ENCODE results near the gene LELP1. TPM values are rescaled to one million over a fixed set of nuclear protein-coding genes. Genes with fewer than 3 reads are reported as not detected.

LELP1 gene
- total RNA-seq, 5 donors from 2014 or later (not counting 1 experiment from before 2014, with no cell fraction given): not detected

DNA sequence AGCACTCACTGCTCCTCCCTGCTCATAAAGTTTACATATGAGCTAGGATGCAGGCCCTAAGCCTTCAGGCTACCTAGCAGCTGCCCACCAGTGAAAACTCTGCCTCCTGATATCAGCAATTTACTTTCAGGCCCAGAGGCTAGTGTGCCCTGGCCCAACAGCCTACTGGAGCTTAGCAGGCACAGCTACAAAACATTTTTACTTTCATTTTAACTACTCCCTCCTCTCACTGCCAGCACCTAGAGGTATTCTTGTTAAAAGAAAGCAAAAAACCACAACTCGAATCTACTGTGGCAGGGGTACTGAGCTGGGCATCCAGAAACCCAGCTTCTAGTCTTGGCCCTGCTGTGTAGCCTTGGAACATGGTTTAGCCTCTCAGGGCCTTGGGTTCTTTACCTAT is 50.5 kb downstream of the LELP1 start:
- WGBS (ENCODE audit: insufficient coverage): no CpG with 5 or more reads among the region's 1 CpG
- Mint-ChIP-seq H3K9me3 (no peaks in the 10 kb centered on the region), H3K27ac (no peak overlapping the region), H3K4me3 (peak overlapping the region in 1 of 3 donors; percentile 15), H3K4me1 (peaks cover 0 to 7% (median 4%) of the 10 kb centered on the region in 3 donors), H3K36me3 (no peaks in the 10 kb centered on the region), H3K27me3 (peaks cover 16 to 21% of the 10 kb centered on the region in 2 donors)
- Histone ChIP-seq H3K4me3 (ENCODE audit: control insufficient read depth in 1 of 2, extremely low read depth in 1 of 2, low read length in 1 of 2) (no peak overlapping the region), H3K27ac (ENCODE audit: low read length) (no peak overlapping the region), H3K27me3 (replicated peaks in 1 of 2; ENCODE audit: control insufficient read depth in 2 of 2, extremely low read depth in 1 of 2, insufficient read depth in 2 of 2, low read length in 1 of 2) (peaks cover 0 to 13% of the 10 kb centered on the region in 2 experiments), H3K36me3 (ENCODE audit: control insufficient read depth in 2 of 2, extremely low read depth in 1 of 2, insufficient read depth in 1 of 2, low read length in 1 of 2) (no peaks in the 10 kb centered on the region), H3K9me3 (no peaks in the 10 kb centered on the region), H3K4me1 (ENCODE audit: control insufficient read depth in 1 of 2, extremely low read depth in 1 of 2, insufficient read depth in 2 of 2, low read length in 2 of 2) (no peaks in the 10 kb centered on the region)
- ATAC-seq (replicated peaks in 1 of 4) (no peak), DNase-seq (no peak)
- POLR2A ChIA-PET: no interaction called here
- CTCF ChIA-PET: no interaction called here

Other genes starting within 250 kb of the LELP1 start
- not detected for gene SPRR4, start 232.8 kb upstream of the LELP1 start, total RNA-seq
- not detected for gene SPRR1A, start 219.3 kb upstream of the LELP1 start, total RNA-seq
- not detected for gene SPRR3, start 201.7 kb upstream of the LELP1 start, total RNA-seq
- not detected for gene SPRR1B, start 172.2 kb upstream of the LELP1 start, total RNA-seq
- gene SPRR2D, start 162.3 kb upstream of the LELP1 start, total RNA-seq: not detected
- not detected for gene SPRR2A, start 145.9 kb upstream of the LELP1 start, total RNA-seq
- gene SPRR2B, start 131.8 kb upstream of the LELP1 start, total RNA-seq: not detected
- not detected for gene SPRR2E, start 108.9 kb upstream of the LELP1 start, total RNA-seq
- not detected for gene SPRR2F, start 89.9 kb upstream of the LELP1 start, total RNA-seq
- gene SPRR2G, start 52.5 kb upstream of the LELP1 start, total RNA-seq: not detected
- not detected for gene PRR9, start 14.2 kb downstream of the LELP1 start, total RNA-seq
- gene LORICRIN, start 56.3 kb downstream of the LELP1 start, total RNA-seq: under 1 TPM in 1 of 5 donors, not detected in 4; 0.20 TPM
- not detected for gene PGLYRP3, start 109.5 kb downstream of the LELP1 start, total RNA-seq
- gene PGLYRP4, start 145.4 kb downstream of the LELP1 start, total RNA-seq: not detected
- gene S100A9, start 154.4 kb downstream of the LELP1 start, total RNA-seq: 10 to 100 TPM in 1 of 5 donors, 1 to 10 TPM in 2, under 1 TPM in 1, not detected in 1; 0.98 to 11.5 (median 2.5) TPM
- 1 to 10 TPM in 1 of 5 donors, not detected in 4; 1.1 TPM for gene S100A12, start 172.2 kb downstream of the LELP1 start, total RNA-seq
- gene S100A8, start 187.6 kb downstream of the LELP1 start, total RNA-seq: 1 to 10 TPM in 2 of 5 donors, not detected in 3; 1.1 to 3.8 TPM
- not detected for gene S100A7A, start 213.1 kb downstream of the LELP1 start, total RNA-seq